Omental fat pad (tissue), 4 donors: ENCODE measurements around the gene GRIN2C. TPM values are rescaled to one million over a fixed set of nuclear protein-coding genes. Genes with fewer than 3 reads are reported as not detected.

Source experiments
- ATAC-seq: fragments of 150-250 bp; one replicate; pipeline ENCODE4 v1.9.1; 2016; ENCODE audit warnings: mild to moderate bottlenecking, moderate library complexity; ENCODE audit not compliant: low FRiP score
- DNase-seq: peaks from one replicate; pipeline ENCODE4 v3.0.0-alpha.2; 2019; ENCODE audit warnings: low spot score
- total RNA-seq, 4 donors: library from RNA; depleted of rRNA; stranded (reverse); fragments of >200 nt; gene quantifications; one replicate each; pipeline ENCODE4 v1.1.0, GENCODE V29; 2016
- TF ChIP-seq, protein P1 (sequence below), 3 donors: fragments of 450-650 bp; IDR thresholded peaks; one replicate each; pipeline ENCODE4 v1.5.1; 2016 to 2017; ENCODE audit warnings: antibody characterized with exemption in 3 of 3, mild to moderate bottlenecking in 3 of 3, moderate library complexity in 2 of 3

The GRIN2C gene
- total RNA-seq, 4 donors from 2014 or later: 1.0 to 4.7 (median 1.6) TPM; not detected in 1

DNA sequence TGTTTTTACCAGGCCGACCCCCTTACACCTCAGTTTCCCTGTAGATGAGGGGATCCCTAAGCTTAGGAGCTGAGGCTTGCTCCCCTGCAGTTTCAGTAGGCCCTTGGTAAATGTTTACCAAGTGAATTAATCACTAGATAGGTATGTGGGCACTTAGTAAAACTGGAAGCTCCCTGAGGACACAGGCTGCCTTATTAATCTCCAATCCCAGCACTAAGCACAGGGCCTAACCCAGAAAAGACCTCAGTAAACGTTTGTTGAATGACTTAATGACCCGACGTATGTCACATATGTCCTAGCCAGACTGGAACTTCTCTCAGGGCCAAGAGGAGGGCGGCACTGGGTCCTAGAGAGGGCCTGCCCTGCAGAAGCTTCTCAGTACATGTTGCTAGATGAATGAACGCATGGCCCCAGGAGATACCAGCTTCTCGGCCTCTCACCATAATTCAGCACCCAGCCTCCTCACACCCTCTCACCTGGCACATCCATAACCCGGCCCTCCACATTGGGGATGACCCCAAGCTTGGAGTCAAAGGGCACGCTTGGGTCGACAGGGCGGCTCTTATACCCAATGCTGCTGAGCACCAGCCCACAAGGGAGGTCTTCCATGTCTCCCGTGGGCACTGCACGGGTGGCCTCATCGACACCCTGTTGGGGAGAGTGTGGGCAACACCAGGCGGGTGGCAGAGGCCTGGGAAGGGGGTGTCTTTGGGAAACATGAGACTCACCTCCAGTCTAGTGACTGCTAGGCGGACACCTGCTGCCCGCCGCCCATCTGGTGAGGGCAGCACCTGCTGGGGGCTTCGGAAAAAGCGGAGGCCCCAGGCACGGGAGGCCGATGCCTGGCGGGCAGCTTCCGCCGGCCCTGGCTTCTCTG, 4.0 kb upstream of the GRIN2C start:
- ATAC-seq: no peak
- no peak for DNase-seq
- TF ChIP-seq, protein P1, sequence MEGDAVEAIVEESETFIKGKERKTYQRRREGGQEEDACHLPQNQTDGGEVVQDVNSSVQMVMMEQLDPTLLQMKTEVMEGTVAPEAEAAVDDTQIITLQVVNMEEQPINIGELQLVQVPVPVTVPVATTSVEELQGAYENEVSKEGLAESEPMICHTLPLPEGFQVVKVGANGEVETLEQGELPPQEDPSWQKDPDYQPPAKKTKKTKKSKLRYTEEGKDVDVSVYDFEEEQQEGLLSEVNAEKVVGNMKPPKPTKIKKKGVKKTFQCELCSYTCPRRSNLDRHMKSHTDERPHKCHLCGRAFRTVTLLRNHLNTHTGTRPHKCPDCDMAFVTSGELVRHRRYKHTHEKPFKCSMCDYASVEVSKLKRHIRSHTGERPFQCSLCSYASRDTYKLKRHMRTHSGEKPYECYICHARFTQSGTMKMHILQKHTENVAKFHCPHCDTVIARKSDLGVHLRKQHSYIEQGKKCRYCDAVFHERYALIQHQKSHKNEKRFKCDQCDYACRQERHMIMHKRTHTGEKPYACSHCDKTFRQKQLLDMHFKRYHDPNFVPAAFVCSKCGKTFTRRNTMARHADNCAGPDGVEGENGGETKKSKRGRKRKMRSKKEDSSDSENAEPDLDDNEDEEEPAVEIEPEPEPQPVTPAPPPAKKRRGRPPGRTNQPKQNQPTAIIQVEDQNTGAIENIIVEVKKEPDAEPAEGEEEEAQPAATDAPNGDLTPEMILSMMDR (IDR thresholded peaks at IDR 0.05): no peak

DNA sequence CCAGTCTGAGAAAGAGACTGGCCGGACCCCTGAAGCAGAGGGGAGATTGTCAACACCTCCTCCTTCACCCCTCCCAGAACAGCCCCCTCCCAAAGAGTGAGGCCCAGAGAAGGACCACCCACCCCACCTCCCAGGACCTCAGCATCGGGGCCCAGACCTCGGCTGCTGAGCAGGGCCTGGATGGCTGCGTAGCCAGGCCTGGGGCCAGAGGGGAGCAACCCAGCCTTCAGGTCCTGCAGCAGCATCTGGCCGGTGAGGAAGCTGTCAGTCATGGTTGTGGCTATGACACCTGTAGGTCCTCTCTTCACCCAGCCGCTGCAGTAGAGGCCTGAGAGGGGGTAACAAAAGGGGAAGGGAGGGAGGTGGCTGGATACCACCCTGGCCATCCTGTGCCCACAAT, 3.2 kb upstream of the GRIN2C start:
- TF ChIP-seq, protein P1 (IDR thresholded peaks at IDR 0.05): no peak
- ATAC-seq (no peak), DNase-seq (no peak)

DNA sequence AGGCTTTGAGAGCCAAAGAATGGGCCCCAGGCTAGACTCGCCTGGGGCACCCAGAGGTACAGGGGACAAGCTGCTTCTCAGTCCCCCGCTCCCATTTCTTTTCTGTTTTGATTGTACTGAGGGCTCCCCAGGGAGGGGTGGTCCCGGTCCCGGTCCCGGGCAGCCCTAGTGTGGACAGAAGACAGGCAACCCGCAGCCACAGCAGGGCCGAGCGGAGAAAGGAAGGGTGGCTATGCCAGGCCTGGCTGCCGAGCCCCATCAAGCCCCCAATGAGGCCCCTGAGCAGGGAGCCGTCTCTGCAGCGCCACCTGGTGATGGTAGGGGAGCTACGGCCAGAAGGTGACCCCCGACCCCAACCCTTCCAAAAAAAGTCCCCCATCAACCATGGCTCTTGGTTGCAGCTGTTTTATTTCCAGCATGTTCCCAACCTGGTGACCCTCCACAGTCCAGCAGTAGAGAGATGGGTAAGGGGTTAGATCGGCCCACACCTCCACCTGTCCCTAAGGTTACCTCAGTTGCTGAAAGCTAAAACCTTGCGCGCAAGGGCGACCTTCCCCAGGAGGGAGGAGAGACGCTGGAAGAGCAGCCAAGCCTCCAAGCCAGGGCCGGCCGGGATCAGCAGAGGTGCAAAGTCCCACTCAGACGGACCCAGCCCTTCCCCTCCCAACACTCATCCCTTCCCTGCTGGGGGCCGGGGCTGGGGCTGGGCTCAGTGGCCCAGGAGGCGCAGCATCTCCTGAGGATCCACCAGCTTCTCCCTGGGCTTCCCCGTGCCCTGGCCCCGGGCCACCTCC, 2.6 kb upstream of the GRIN2C start:
- TF ChIP-seq, protein P1 (IDR thresholded peaks at IDR 0.05): peak in 1 of 3 donors; percentile 10
- peak; percentile 48 for DNase-seq
- no peak for ATAC-seq

- no peak for DNase-seq
- TF ChIP-seq, protein P1 (IDR thresholded peaks at IDR 0.05): no peak
- no peak for ATAC-seq
Measured at GRCh38 chr17:74861662-74862107, 2.0 kb upstream of the GRIN2C start.

DNA sequence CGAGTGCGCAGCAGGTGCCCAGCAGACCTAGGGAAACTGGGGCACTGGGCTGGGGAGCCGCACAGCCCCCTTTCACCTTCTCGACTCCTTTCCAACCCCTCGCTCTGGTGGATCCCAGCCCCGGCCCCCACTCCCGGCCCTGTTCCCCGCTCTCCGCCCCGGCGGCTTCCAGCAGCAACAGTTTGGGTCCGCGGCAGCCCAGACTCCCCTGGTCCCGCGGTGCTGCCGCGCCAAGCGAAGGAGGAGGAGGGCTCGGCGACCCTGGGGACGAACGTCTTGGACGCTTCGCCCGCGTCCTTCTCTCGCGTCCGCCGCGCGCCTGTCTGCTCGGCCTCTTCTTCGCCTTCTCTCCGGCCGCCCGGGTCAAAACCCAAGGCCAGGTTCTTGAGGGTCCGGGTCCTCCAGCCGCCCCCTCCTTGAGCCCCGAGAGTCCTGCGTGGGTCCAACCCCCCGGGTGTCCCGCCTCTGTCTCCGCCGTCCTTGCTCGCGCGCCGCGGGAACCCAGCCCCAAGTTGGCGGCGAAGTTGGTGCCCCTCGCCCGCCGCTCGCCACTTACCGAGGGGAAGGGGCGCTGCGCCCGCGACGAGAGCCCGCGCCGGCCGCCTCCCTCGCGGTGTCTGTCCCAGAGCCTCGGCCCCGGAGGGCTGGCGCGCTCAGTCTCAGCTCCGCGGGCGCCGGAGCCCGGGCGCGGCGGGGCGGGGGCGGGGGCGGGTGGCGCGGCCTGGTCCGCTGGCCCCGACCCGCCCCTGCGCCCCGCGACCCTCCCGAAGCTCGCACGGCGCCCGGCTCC, 1.4 kb upstream of the GRIN2C start:
- TF ChIP-seq, protein P1 (IDR thresholded peaks at IDR 0.05): no peak
- ATAC-seq (no peak), DNase-seq (no peak)

- TF ChIP-seq, protein P1 (IDR thresholded peaks at IDR 0.05): no peak
- no peak for ATAC-seq
- DNase-seq: no peak
Measured at GRCh38 chr17:74860229-74860871, 665 bp upstream of the GRIN2C start.
